ENCODE data around the gene KCNK1.
"Not testable (repeated sequence)": the region's sequence is repeated elsewhere in the genome, so short reads cannot be mapped to it uniquely, and the experiment has no call there.

KCNK1 gene

GRCh38 chr1:233611363-233611762, 2.5 kb upstream of the KCNK1 start:
- not testable (repeated sequence) for H3K4me1 Mint-ChIP-seq; H3K9me3 Mint-ChIP-seq; DNase-seq (ENCODE audit: low spot score in 2 of 2); H3K27ac Mint-ChIP-seq (ENCODE audit: low read depth); H3K4me3 Mint-ChIP-seq; H3K36me3 Mint-ChIP-seq (ENCODE audit: insufficient read depth); ATAC-seq (replicated peaks; ENCODE audit: extremely low read depth, poor library complexity, severe bottlenecking)
- peaks cover 76% of the 10 kb centered on the region for H3K27me3 Mint-ChIP-seq

- H3K27ac Mint-ChIP-seq (ENCODE audit: low read depth) = no peak overlapping the region
- DNase-seq (ENCODE audit: low spot score in 2 of 2) = no peak
- H3K27me3 Mint-ChIP-seq = peaks cover 85% of the 10 kb centered on the region
- no peaks in the 10 kb centered on the region for H3K9me3 Mint-ChIP-seq
- peak overlapping the region; percentile 7 for H3K4me3 Mint-ChIP-seq
- peaks cover 2% of the 10 kb centered on the region for H3K36me3 Mint-ChIP-seq (ENCODE audit: insufficient read depth)
- no peaks in the 10 kb centered on the region for H3K4me1 Mint-ChIP-seq
- peak; percentile 24 for ATAC-seq (replicated peaks; ENCODE audit: extremely low read depth, poor library complexity, severe bottlenecking)
These were observed 352 bp downstream of the KCNK1 start for GRCh38 chr1:233614173-233614742.

GRCh38 chr1:233614743-233615521, 1.0 kb downstream of the KCNK1 start:
- no peaks in the 10 kb centered on the region for H3K9me3 Mint-ChIP-seq
- peaks cover 2% of the 10 kb centered on the region for H3K36me3 Mint-ChIP-seq (ENCODE audit: insufficient read depth)

GRCh38 chr1:233615571-233615970, 1.7 kb downstream of the KCNK1 start:
- H3K4me3 Mint-ChIP-seq = no peak overlapping the region
- DNase-seq (ENCODE audit: low spot score in 2 of 2) (no peak), ATAC-seq (replicated peaks; ENCODE audit: extremely low read depth, poor library complexity, severe bottlenecking) (no peak)
- peaks cover 73% of the 10 kb centered on the region for H3K27me3 Mint-ChIP-seq
- H3K9me3 Mint-ChIP-seq = no peaks in the 10 kb centered on the region
- H3K36me3 Mint-ChIP-seq (ENCODE audit: insufficient read depth) = peaks cover 2% of the 10 kb centered on the region
- no peaks in the 10 kb centered on the region for H3K4me1 Mint-ChIP-seq
- no peak overlapping the region for H3K27ac Mint-ChIP-seq (ENCODE audit: low read depth)

More at GRCh38 chr1:233614743-233615521, 1.0 kb downstream of the KCNK1 start:
- H3K4me3 Mint-ChIP-seq = peak overlapping the region; percentile 7
- DNase-seq (ENCODE audit: low spot score in 2 of 2) (no peak), ATAC-seq (replicated peaks; ENCODE audit: extremely low read depth, poor library complexity, severe bottlenecking) (no peak)
- H3K27me3 Mint-ChIP-seq = peaks cover 78% of the 10 kb centered on the region
- H3K4me1 Mint-ChIP-seq = no peaks in the 10 kb centered on the region
- H3K27ac Mint-ChIP-seq (ENCODE audit: low read depth) = no peak overlapping the region

- DNase-seq (ENCODE audit: low spot score in 2 of 2) = no peak
- no peaks in the 10 kb centered on the region for H3K36me3 Mint-ChIP-seq (ENCODE audit: insufficient read depth)
- no peak overlapping the region for H3K27ac Mint-ChIP-seq (ENCODE audit: low read depth)
- no peaks in the 10 kb centered on the region for H3K9me3 Mint-ChIP-seq
- H3K4me1 Mint-ChIP-seq = no peaks in the 10 kb centered on the region
- H3K27me3 Mint-ChIP-seq = peaks cover 62% of the 10 kb centered on the region
- no peak for ATAC-seq (replicated peaks; ENCODE audit: extremely low read depth, poor library complexity, severe bottlenecking)
- H3K4me3 Mint-ChIP-seq = no peak overlapping the region
These were observed 3.1 kb downstream of the KCNK1 start for GRCh38 chr1:233617025-233617424.

GRCh38 chr1:233619414-233619813, 5.5 kb downstream of the KCNK1 start:
- H3K4me3 Mint-ChIP-seq; H3K27ac Mint-ChIP-seq (ENCODE audit: low read depth); ATAC-seq (replicated peaks; ENCODE audit: extremely low read depth, poor library complexity, severe bottlenecking); H3K4me1 Mint-ChIP-seq; H3K36me3 Mint-ChIP-seq (ENCODE audit: insufficient read depth); H3K9me3 Mint-ChIP-seq; DNase-seq (ENCODE audit: low spot score in 2 of 2): not testable (repeated sequence)
- H3K27me3 Mint-ChIP-seq = peaks cover 57% of the 10 kb centered on the region

- no peak overlapping the region for H3K27ac Mint-ChIP-seq (ENCODE audit: low read depth)
- no peaks in the 10 kb centered on the region for H3K4me1 Mint-ChIP-seq
- ATAC-seq (replicated peaks; ENCODE audit: extremely low read depth, poor library complexity, severe bottlenecking) (no peak), DNase-seq (ENCODE audit: low spot score in 2 of 2) (no peak)
- peaks cover 52% of the 10 kb centered on the region for H3K27me3 Mint-ChIP-seq
- no peaks in the 10 kb centered on the region for H3K36me3 Mint-ChIP-seq (ENCODE audit: insufficient read depth)
- H3K4me3 Mint-ChIP-seq = no peak overlapping the region
- H3K9me3 Mint-ChIP-seq = no peaks in the 10 kb centered on the region
These were observed 6.2 kb downstream of the KCNK1 start for GRCh38 chr1:233620065-233620464.

GRCh38 chr1:233621923-233622322, 8.0 kb downstream of the KCNK1 start:
- Mint-ChIP-seq H3K36me3 (ENCODE audit: insufficient read depth) (no peaks in the 10 kb centered on the region), H3K9me3 (no peaks in the 10 kb centered on the region), H3K27ac (ENCODE audit: low read depth) (no peak overlapping the region), H3K4me1 (no peaks in the 10 kb centered on the region), H3K27me3 (peaks cover 33% of the 10 kb centered on the region), H3K4me3 (no peak overlapping the region)
- DNase-seq (ENCODE audit: low spot score in 2 of 2) (no peak), ATAC-seq (replicated peaks; ENCODE audit: extremely low read depth, poor library complexity, severe bottlenecking) (no peak)

- H3K27me3 Mint-ChIP-seq = peaks cover 25% of the 10 kb centered on the region
- no peak overlapping the region for H3K27ac Mint-ChIP-seq (ENCODE audit: low read depth)
- ATAC-seq (replicated peaks; ENCODE audit: extremely low read depth, poor library complexity, severe bottlenecking) = no peak
- H3K36me3 Mint-ChIP-seq (ENCODE audit: insufficient read depth) = no peaks in the 10 kb centered on the region
- H3K4me3 Mint-ChIP-seq = no peak overlapping the region
- no peaks in the 10 kb centered on the region for H3K4me1 Mint-ChIP-seq
- no peak for DNase-seq (ENCODE audit: low spot score in 2 of 2)
- H3K9me3 Mint-ChIP-seq = no peaks in the 10 kb centered on the region
These were observed 10.4 kb downstream of the KCNK1 start for GRCh38 chr1:233624289-233624688.

- no peak overlapping the region for H3K4me3 Mint-ChIP-seq
- H3K9me3 Mint-ChIP-seq = no peaks in the 10 kb centered on the region
- ATAC-seq (replicated peaks; ENCODE audit: extremely low read depth, poor library complexity, severe bottlenecking) (no peak), DNase-seq (ENCODE audit: low spot score in 2 of 2) (no peak)
- H3K27ac Mint-ChIP-seq (ENCODE audit: low read depth) = no peak overlapping the region
- no peaks in the 10 kb centered on the region for H3K4me1 Mint-ChIP-seq
- H3K36me3 Mint-ChIP-seq (ENCODE audit: insufficient read depth) = no peaks in the 10 kb centered on the region
- peaks cover 29% of the 10 kb centered on the region for H3K27me3 Mint-ChIP-seq
These were observed 11.2 kb downstream of the KCNK1 start for GRCh38 chr1:233625087-233625486.

GRCh38 chr1:233625510-233625981, 11.6 kb downstream of the KCNK1 start:
- H3K9me3 Mint-ChIP-seq = no peaks in the 10 kb centered on the region
- no peak overlapping the region for H3K27ac Mint-ChIP-seq (ENCODE audit: low read depth)
- H3K4me1 Mint-ChIP-seq = no peaks in the 10 kb centered on the region
- H3K27me3 Mint-ChIP-seq = peaks cover 29% of the 10 kb centered on the region
- ATAC-seq (replicated peaks; ENCODE audit: extremely low read depth, poor library complexity, severe bottlenecking) = no peak
- H3K36me3 Mint-ChIP-seq (ENCODE audit: insufficient read depth) = no peaks in the 10 kb centered on the region
- no peak for DNase-seq (ENCODE audit: low spot score in 2 of 2)
- H3K4me3 Mint-ChIP-seq = no peak overlapping the region

- ATAC-seq (replicated peaks; ENCODE audit: extremely low read depth, poor library complexity, severe bottlenecking) (no peak), DNase-seq (ENCODE audit: low spot score in 2 of 2) (no peak)
- no peaks in the 10 kb centered on the region for H3K9me3 Mint-ChIP-seq
These were observed 13.5 kb downstream of the KCNK1 start for GRCh38 chr1:233627376-233627775.

GRCh38 chr1:233627823-233628222, 13.9 kb downstream of the KCNK1 start:
- H3K27ac Mint-ChIP-seq (ENCODE audit: low read depth) = no peak overlapping the region
- H3K4me3 Mint-ChIP-seq = no peak overlapping the region
- ATAC-seq (replicated peaks; ENCODE audit: extremely low read depth, poor library complexity, severe bottlenecking) = no peak
- H3K27me3 Mint-ChIP-seq = peaks cover 24% of the 10 kb centered on the region
- no peak for DNase-seq (ENCODE audit: low spot score in 2 of 2)
- H3K9me3 Mint-ChIP-seq = no peaks in the 10 kb centered on the region
- H3K4me1 Mint-ChIP-seq = no peaks in the 10 kb centered on the region
- no peaks in the 10 kb centered on the region for H3K36me3 Mint-ChIP-seq (ENCODE audit: insufficient read depth)

More at GRCh38 chr1:233627376-233627775, 13.5 kb downstream of the KCNK1 start:
- Mint-ChIP-seq H3K4me3 (no peak overlapping the region), H3K4me1 (no peaks in the 10 kb centered on the region), H3K36me3 (ENCODE audit: insufficient read depth) (no peaks in the 10 kb centered on the region), H3K27me3 (peaks cover 24% of the 10 kb centered on the region), H3K27ac (ENCODE audit: low read depth) (no peak overlapping the region)
